GM18498 (cell line): Measurements from ENCODE around the gene NPFF.

Source experiments
- ATAC-seq: cut with Tn5 transposase; IDR thresholded peaks from one replicate; pipeline ENCODE4 v1.9.1; 2021; ENCODE audit warnings: mild to moderate bottlenecking, moderate library complexity; ENCODE audit not compliant: unreplicated experiment

NPFF gene

DNA sequence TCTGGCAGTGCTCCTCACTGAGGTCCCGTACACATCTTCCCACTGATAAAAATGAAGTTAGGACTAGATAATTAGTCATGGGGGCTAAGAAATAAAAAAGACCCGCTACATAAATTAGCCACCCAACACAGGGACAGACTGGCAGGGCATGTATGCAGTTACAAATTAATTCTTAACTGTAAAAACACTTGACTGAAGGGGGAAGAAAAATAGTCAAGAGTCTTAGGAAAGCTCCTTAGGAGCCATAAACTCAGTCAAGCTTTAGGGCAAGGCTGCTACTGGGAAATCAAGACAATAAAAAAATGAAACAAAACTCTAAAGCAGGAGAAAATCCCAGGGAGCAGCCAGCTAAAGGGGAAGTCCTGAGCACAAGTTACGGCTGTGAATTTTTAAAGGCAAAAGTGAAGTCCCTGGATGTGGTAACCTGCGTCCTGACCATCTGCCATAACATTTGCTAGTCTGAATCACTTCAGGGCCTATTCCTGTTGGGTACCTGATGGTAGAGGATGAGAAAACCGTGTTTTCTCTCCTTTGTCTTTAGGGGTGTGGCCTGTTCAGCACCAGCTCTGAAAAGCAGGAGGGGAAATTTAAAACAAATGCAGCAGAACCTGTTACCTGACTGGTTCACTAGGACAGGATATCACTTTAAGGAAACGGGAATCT lies 7.5 kb upstream of the NPFF start:
- no peak for ATAC-seq

DNA sequence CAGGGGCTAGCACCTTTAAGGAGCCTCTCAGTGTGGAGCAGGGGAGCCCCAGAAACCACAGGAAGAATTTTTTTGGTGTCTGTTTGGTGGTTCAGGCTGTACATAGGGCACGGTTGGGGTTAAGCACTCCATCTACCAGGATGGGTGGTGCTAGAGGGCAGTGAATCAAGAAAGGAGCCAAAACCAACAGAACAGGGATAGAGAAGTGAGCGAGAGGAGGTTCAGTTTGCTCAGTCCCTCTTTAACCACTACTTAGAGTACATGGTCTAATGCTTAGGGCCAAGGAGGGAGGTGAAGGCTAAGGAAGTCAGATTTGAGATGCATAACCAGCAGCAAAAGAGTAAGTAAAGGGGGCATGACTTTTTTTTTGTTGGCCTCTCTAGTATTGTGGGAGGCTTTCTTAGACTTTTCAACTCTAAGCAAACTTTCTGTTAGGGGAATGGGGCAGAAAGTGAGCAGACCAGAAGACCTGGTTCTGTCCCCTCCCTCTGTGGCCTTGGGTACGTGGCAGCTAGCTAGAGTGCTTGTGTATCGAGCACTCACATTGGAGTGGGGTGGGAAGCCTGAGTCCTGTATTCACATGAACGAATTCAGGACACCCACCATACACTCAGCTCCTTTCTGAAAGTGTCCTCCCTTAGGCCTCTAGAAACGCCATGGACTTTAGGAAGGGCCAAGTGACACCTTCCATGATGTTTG lies 6.6 kb upstream of the NPFF start:
- no peak for ATAC-seq

DNA sequence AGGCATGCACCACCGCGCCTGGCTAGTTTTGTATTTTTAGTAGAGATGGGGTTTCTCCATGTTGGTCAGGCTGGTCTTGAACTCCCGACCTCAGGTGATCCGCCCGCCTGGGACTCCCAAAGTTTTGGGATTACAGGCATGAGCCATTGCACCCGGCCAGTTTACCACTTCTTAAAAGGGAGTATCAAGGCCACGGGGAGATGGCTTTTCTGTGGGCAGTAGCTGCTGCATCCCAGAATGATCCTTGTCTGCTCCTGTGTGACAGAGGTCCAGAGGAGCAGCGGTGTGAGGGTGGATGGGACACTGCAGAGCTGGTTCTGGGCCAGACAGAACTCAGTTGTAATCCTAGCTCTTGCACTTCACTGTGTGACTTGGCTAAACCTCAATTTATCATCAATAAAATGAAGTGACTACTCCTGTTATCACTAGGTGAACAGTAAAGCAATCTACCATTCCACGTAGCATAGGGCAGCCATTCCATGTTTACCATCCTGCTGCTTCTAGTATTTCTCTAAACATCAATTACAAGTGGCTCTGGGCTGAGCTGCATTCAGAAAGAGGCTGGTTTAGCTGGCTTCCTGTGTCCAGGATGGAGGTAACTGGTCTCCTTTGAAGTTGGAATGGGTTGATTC lies 3.0 kb upstream of the NPFF start:
- ATAC-seq: no peak

DNA sequence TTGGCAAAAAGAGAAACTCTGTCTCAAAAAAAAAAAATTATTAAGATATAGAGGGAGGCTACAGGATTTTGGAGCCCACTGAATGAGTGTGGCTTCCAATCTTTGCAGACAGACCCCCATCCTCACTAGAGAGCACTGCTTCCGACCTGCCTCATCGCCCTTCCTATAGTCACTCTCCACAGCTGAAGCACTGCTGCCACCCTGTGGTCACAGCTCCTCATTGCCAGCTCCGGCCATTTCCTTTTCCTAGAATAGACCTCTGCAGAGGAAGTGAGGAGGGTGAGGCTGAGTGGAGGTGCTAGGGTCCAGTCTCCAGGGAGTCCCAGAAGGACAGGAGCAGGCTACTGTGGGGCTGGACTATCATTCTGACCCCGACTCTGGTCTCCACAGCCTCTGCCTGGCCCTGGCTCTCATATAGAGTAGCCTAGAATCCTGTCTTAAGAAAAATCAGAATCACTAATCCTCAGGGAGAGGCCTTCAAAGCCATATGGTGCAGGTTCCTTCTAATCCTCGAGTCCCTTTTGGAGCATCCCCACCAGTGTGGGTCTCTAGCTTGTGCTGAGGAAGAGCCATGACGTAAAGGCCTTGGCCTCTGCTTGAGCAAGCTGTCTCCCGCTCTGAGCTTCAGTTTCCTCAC lies 1.4 kb upstream of the NPFF start:
- ATAC-seq: peak; percentile 90

DNA sequence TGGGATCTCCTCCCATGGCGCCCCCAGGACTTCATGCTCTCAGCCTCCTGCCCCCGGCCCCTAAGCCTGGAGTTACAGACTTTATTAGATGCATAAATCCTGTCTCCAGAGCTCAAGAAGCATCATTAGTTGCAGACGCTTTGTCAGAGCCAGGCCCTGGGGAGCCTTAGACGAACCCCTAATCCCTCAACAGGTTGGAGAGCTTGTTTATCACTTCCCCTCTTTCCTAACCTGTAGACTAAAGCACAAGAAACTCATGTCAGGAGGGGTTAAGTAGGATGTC lies 260 bp upstream of the NPFF start:
- ATAC-seq: no peak

DNA sequence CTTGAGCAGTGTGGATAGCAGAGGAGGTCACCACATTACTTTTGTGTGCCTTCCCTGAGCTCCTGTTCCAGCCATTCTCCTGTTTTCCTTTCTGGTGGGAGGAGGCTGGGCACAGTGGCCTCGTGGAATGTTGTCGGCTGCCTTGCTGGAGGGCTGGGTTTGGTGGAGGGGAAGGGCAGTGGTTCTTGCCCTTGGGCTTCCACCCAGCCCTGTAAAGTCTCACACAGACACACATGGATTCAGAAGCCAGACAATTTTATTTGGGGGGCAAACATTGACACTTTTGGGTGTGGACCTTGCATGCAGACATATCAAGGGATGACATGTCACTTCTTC lies 866 bp downstream of the NPFF start:
- ATAC-seq: no peak

DNA sequence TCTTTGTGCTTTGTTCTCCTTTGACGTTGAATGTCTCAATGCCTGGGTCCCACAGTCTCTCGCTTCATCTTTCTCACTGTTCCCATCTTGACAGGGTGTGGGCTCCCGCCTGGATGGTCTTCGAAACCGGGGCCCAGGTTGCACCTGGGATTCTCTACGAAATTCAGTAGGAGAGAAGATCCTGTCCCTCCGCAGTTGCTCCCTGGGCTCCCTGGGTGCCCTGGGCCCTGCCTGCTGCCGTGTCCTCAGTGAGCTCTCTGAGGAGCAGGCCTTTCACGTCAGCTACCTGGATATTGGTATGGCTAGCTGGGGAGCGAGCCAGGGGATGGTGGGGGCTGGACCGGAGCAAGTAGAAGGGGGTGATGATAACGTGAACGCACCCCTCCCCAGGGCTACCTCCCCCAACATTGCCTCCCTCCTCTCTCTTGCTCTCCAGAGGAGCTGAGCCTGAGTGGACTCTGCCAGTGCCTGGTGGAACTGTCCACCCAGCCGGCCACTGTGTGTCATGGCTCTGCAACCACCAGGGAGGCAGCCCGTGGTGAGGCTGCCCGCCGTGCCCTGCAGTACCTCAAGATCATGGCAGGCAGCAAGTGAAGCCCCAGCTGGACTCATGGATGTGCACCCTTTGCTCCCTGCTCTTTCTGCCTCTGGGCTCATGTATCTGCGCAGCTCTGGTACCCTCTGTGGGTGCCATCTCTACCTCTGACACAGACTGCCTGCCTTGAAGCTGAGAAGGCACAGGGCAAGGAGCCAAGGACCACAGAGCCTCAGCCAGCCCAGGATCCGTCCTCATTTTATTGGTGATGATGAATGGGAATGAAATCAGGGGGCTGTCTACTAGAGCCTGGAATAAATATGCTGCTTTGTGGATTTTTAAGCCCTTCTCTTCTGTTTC lies 1.5 kb downstream of the NPFF start:
- no peak for ATAC-seq

DNA sequence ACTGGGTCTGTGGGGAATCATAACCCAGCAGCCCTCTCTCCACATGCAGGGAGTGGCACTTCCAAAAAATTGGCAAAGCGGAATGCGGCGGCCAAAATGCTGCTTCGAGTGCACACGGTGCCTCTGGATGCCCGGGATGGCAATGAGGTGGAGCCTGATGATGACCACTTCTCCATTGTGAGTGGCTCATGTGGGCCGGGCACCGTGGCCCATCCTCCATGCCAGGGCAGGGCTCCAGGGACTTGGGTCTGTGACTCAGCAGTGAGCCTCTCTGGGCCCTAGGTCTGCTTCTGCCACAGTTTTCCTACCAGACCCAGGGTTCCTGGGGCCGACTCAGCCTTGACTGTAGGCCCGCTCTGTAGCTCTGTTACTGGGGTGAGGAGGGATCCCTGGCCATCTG lies 2.2 kb downstream of the NPFF start:
- no peak for ATAC-seq

DNA sequence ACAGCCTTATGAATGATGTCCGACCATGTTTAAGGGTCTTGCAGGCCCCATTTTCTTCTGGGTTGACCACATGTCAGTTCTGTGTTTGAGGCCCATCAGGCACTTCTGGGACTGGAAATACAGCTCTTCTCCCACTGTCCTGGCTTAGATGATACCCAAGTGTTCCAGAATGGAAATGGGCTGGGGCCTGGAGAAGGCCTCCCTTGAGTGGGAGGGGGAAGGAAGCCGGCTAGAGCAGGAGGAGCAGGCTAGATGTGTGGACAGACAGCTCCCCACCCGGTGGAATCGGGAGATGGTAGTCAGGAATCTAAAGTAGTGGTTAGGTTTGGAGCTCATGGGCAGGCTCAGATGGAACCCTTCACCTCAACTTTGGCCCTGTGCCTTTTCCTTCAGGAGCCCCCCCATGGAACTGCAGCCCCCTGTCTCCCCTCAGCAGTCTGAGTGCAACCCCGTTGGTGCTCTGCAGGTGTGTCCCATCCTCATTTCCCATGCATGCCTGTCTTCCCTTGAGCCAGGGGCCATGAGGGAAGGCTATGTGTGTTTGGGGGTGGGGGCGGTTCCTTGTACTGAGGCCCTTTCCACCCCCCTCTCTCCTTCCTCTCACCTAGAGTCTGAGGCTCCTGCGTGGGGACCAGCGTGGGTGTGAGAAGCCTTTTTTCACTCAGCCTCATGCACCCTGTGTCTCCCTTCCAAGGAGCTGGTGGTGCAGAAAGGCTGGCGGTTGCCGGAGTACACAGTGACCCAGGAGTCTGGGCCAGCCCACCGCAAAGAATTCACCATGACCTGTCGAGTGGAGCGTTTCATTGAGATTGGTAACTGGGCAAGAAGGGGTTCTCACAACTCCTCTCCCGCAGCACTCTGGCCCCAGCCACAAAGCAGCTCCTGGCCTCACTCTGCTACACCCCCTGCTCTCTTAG lies 3.0 kb downstream of the NPFF start:
- no peak for ATAC-seq

DNA sequence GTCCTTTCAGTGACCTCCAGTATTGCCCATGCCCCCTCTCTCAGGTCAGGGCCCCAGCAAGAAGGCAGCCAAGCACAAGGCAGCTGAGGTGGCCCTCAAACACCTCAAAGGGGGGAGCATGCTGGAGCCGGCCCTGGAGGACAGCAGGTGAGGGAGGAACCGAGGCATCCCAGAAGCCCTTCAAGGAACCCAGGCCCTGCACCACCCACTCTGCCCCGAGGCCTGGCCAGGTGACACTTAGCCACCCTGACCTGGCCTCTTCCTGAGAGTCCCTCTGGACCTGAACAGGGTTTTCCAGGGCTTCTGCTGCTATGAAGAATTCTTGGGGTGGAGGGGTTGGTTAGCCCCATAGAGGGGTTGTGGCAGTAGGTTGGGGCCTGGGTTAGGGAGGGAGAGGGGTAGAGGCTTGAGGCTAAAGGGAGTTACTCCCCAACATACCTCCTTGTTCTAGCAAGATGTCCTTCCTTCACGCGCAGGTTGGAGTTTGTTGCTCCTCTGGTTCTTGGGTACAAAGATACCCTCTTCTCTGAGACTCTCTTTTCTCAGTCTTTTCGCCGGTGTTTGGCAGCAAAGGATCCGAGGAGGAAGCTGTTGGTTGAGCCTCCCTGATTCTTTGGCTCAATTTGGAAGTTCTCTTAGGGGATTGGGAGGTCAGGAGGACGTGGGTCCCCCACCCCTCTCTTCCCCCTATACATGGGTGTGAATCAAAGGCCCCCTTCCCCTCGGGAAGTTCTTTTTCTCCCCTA lies 4.1 kb downstream of the NPFF start:
- no peak for ATAC-seq

DNA sequence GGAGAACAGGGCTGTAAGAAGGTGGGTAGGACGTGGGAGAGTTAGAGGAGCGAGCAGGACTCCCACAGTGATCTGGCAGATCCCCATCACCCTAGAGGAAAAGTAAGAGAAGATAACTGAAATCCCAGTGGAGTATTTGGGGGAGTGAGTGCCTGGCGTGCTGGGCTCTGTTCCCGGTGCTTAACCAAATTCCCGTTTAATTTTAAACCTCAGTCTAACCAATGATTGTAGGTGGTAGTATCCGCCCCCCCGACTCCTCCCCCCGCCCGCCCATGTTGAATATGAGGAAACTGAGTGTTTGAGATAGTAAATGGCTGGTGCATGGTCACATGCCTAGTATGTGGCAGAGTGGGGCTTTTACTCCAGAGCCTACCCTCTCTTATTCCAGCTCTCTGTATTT lies 5.0 kb downstream of the NPFF start:
- no peak for ATAC-seq

DNA sequence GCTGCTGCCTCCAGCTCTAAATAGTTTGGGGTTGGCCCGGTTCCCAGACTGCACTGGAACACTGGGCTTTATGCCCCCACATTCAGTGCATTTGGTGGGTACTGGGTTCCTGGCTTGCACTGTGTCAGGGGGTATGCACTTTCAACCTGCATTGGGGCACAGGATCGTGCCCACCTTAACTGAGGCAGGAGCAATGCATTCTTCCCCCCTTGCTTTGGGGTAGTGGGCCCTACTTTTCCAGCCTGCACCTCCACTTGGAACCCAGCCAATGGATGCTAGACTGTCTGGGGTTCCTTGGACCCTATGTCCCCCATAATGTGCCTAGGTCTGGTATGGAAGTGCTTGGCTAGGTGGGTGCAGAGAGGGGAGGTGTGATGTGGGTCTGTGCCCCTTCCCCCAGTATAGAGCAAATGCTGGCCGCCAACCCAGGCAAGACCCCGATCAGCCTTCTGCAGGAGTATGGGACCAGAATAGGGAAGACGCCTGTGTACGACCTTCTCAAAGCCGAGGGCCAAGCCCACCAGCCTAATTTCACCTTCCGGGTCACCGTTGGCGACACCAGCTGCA lies 5.6 kb downstream of the NPFF start:
- no peak for ATAC-seq

DNA sequence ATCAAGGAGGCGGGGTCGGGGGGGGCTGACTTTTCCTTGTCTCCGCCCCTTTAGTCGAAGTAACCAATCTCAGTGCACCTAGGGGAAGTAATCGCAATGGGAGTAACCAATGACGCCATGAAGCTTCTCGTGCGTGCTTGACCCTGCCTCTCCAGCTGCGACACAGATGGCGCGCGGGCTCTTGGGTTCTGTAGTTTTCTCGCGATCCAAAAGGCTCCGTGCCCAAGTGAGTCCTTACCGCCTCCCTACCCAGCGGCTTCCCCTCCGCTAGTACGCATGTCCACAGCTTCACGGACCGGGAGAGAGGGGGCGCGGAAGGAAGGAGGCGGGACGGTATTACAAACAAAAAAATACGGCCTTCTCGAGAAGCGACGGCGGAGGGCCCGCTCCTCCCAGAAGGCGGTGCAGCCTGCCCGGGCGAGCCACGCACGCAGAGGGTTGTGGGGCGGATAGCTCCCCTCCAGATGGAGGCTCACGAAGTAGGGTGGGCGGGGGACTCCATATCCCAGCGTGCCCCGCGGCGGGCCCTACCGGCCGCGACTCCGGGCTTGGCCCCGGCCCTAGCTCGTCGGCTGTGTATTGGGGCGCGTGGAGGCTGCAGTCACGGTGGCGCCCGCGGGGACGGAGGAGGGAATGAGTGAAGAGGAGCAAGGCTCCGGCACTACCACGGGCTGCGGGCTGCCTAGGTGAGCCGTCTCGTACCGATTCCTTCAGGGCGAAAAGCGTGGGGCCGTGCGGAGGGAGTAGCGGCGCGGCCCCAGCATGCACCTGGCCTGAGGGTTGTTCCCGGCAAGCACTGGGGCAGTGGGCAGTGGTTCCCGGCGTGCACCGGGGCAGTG lies 6.3 kb downstream of the NPFF start, which contains the start of gene TARBP2:
Gene TARBP2 (plus strand): TSS at position 508 of the 839 bp plus-strand sequence. CDS start 126 bp downstream, at position 634.
- ATAC-seq: peak; percentile 70

DNA sequence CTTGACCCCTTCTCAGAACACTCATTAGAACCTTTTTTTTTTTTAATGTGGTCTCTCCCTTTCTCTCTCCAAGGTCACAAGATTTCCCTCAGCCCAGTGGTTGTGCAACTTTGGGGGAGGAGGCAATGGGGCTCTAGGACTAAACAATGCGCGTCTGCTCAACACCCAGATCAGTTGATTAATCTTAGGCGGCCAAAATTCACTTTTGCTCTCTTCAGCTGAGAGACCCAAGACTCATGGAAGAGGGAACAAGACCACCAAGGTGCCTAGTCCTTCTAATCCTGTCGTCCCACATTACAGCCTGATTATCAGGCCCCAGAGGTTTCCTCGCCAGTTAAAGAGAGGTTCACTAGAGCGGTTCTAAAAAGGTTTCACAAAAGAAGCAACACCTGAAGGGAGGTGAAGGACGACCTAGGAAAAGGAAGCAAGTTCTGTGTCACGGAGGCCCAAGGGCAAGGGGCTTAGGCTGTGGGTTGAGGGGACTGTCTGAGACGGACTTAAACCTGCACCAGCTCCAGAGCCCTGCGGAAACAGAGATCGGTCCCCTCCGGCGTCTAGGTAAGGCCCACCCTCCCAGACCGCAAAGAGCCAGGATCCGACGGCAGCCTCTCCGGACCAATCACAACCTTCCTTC lies 7.0 kb downstream of the NPFF start:
- ATAC-seq: no peak

DNA sequence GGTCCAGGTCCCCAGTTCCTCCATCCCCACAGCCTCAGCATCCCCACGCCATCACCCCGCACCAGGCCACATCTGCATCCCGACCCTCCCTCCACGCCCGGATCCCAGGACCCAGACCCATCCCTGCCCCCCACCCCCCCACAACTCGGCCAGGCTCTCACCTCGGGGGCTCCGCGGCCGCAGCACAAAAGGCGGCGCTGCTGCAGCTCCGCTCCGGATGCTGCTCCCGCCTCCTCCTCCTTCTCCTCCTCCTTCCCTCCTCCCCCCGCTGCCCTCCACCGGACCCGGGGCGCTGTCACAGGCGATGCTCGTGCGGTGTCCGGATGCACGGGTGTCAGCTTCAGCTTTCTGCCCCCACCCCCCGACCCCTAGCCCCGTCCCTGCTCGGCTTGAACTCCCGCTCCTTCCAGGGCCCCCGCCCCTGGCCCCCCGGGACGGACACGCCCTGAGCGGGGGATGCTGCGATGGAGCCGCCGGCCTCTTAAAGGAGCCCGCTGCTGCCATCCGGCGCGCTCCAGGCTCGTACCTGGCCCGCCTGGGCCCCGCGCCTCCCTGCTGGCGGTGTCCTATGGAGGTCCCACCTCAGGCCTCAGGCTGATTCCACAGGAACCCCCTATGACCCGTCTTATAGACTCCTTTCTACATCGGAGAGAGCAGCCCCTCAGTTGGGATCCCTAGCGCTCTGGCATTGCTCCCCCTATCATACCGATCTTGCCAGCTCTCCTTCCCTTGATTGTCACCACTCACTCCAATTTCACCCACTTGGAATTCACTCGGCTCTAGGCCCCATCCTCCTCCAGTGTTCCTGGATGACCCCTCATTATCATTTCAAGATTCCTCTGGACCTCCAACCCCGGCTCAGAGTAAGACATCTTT lies 7.8 kb downstream of the NPFF start, which contains the start of gene MAP3K12:
Gene MAP3K12 (minus strand): TSS at position 193 of the 876 bp plus-strand sequence. CDS start 12,067 bp downstream, outside the sequence.
- no peak for ATAC-seq

DNA sequence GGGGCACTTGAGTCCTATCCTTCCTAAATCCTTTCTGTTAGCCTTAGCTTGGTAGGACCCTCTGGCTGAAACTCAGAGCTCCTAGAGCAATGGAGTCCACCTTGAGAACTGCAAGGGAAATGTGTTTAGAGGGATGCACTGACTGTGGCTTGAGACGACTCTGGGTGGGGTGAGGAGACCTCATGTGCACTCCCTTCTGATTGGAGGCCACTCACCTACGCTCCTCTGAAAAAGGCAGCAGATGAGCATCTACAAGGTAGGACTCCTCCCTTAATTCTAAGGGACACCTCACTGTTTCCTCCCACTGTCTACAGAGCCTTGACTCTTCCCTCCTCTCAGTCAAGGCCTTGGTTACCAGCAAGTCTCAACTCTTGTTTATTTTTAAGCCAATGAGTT lies 9.1 kb downstream of the NPFF start:
- ATAC-seq: no peak

DNA sequence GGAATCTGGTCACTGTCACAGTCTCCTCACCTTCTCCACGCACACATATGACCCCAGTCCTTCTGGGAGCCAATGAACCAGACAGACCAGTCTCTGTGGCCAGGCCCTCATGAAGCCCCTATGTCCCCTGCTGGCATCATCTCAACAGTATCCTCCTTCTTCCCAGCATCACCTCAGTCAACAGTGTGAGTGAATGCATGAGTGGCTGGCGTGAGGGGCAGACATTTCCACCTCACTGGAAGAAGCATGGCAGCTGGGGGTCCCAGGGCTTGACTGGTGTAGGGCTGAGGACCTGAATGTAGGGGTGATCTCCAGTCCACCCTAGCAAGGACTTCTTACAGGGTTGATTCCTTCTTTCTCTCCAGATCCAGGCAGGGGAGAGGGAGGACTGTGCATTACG lies 9.8 kb downstream of the NPFF start:
- no peak for ATAC-seq
